ENCODE results near the gene GPRC5C.

Gene GPRC5C

DNA sequence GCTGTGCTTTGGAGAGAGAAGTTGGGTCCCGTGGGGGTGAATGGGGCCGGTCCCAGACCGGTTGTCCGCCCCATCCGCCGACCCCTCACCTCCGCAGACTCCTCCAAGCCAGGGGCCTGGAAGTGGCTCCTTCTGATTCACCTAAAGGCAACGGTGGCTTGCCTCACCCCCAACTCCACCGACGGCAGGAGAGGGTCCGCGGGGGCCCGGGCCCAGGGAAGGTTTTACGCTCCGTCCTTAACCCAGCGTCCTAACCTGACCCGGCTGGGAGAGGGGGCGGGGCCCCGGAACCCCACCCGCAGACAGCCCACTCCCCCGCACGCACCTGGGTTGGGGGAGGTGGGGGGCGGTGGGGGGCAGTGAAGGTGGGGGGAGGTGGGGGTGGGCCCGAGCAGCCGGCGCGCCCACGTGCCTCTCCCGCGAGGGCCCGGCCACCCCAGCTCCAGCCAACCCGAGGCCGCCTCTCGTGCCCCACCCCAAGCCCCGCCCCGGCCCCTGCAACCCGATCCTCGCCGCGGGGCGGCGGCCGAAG is 21.8 kb downstream of the GPRC5C start:
- DNase-seq: peak; percentile 73 to 88

DNA sequence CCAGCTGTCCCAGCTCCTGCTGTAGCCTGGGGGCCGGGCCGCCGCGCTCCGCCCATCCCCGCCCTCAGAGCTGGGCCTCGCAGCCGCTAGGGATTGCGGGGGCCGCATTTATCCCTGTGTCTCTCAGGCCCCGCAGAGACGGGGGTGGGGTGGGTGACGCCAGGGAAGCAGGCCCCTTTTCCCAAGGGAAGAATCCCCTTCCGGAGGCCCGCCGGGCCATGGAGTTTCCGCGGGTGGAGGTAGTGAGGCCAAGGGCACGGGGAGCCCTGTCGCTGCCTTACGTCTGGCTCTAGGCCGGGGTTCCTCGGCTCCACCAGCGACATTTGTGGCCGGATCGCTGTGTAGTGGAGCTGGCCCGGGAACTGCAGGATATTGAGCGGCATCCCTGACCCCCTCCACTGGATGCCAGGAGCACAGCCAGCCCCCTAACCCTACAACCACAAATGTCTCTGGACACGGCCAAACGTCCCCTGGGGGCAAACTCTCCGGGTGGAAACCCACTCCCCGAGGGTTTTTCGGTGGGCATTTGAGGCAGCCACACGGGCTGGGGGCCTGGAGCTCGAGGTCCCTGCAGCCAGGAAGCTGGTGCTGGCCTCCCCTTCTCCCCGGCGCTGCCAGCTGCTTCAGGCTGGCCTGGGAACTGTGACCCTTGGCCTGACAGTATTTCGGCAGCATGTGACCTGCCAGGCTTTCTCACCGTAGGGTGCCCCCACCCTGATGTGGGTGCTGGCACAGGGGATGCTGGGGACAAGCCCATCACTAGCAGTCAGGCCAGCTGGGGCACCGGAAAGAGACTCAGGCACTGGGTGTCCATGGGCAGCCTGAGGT is 22.5 kb downstream of the GPRC5C start:
- DNase-seq: no peak

DNA sequence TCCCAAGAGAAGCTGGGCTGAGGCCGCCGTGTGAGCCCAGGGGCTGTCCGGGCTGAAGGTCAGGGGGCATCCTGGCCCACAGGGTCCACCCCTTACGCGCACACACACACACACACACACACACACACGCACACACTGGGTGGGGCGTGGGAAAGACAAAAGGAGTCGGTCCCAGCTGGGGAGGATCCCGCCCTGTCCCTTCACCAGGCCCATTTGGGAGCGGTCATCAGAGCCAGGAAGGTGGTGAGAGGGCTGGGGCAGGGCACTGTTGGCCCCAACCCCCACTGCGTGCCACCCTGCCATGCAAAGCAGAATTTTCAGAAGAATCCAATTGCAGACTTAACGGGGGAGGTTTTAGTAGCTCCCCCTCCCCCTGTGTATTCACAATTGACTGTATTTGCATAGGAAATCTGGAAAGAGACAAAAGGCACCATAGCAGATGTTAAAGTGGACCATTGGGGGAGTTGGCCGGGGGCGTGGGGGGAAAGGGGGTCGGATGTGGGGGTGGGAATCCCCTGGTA is 23.2 kb downstream of the GPRC5C start:
- DNase-seq: no peak

DNA sequence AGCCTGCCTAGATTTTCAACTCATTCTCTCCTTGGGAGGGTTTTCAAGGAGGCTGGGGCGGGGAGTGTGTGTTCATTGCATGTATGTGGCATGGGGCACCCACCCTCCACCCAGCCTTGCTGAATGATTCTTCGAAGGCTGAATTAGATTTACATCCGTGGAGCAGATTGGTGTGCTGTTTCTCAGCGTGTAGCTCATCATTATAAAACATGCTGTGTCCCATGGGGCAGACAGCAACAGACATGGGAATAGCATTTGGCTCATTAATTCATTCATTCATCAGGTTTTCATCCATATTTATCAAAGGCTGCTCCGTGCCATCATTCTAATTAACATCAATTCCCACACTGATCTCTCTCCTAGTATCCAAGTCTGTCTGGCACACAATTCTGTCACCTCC is 23.9 kb downstream of the GPRC5C start:
- DNase-seq: no peak

DNA sequence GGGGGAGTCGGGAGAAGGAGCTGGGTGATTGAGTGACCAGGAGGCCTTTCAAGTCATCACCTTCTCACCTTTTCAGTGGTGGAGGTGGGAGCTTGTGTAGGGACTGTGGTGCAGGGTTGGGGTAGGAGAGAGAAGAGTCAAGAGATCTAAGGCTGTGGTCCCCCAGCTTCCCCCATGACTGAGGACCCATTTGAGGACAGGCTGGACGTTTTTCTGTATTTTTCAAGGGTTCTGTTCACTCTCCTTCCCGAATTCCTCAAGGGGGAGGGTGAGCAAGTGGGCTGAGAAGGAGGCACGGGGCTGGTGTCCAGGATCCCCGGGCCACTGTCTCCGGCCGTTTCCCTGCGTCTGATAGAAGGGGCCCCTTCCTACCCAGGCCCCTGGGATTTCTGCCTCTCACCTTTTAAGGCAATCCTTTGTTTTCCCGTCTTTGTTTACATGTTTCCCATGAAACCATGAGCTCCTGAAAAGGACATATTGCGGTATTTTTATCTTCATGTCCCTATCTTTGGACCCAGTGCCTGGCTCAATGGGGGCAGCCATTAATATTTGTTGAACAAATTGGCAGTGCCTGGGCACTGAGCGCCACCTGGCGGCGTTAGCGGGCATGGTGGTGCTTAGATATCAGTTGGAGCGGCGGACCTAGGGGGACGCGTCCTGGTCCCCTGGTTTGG is 25.4 kb downstream of the GPRC5C start:
- peak in 1 of 2 experiments; percentile 76 for DNase-seq

DNA sequence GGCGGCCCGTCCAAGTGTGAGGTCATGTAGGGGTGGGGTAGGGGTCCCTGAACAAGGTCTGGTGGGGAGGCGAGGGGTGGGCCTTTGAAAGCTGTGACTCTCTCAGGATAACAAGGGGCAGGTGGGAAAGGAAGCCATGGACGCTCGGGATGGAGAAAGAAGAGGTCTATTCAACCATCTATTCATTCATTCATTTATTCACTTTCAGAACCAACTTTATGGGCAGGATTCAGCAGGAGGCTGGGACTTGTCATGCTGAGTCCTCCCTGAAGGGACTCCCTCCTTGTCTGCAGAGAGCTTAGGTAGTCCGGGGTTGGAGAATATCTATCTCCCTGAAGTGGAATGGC is 25.9 kb downstream of the GPRC5C start:
- no peak for DNase-seq

DNA sequence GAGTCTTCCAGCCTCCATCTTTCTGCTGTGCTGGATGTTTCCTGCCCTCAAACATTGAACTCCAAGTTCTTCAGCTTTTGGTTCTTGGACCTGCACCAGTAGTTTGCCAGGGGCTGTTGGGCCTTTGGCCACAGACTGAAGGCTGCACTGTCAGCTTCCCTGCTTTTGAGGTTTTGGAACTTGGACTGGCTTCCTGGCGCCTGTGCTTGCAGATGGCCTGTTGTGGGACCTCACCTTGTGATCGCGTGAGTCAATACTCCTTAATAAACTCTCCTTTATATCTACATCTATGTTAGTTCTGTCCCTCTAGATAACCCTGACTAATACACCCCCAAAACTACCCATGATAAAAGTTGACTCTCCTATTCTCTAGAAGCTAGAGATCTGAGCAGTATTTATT is 26.9 kb downstream of the GPRC5C start:
- no peak for DNase-seq

DNA sequence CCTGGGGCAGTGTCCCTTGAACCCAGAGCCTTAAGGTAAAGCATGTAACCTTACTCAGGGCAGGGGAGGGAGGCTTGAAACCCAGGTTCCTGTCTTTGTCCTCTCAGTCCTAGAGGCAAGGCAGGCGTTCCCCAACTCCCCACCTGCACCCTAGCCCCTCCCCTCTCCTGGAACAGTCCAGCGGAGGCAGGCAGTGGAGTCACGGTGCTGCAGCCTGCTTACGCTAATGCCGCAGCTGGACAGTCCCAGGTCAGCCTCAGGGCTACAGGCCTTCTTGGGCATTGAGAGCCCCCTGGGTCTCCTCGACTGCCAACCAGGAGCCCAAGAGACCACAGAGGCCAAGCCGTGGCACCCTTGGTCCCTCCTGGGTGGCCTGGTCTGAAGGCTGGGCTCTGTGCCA is 27.7 kb downstream of the GPRC5C start:
- DNase-seq: no peak

DNA sequence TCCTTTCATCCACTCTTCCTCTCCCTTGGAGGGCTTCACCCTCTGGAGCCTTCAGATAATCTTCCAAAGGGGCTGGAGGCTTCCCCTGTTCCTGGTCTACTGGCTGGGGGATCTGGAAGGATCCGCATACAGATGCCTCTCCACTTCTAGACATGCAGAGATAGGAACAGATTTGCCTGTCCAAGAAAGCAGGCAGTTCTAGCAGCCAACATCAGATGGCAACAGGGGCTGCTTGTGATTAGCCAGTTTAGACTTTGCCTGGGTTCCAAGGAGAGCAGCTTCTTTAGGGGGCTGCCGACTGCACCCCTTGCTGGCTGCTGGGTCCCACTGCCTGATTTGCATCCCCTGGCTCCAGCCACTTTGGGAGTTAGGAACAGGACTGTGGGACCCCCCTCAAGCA is 28.4 kb downstream of the GPRC5C start:
- DNase-seq: no peak

DNA sequence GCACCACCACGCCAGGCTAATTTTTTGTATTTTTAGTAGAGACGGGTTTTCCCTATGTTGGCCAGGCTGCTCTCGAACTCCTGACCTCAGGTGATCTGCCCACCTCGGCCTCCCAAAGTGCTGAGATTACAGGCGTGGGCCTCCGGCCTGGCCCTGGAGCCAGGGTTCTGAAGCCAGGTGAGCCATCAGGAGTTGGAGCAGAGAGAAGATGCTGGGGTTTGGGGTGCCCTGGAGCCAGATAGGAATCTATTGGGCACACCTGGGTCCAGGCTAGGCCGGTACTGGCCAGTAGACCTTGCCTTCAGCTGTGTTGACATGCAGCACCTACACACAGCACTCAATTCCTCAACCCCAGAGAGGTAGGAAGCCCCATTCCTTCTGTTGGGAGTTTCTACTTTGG is 29.1 kb downstream of the GPRC5C start:
- DNase-seq: no peak

DNA sequence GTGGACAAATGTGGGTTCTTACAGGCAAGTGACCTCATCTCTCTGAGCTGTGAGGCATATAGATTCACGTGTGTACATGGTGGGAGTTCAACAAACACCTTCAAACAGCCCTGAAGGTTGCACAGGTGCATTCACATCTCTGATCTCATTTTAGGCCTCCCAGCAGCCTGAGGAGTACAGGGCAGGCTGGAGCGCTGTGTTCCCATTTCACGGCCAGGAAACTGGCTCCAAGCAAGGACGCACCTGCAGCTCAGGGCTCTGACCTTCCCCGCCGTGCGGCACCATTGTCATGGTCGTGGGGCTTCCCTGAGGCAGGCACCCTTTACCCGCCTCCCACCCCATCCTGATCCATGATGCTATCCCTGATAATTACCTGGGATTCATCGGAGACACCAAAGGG is 29.7 kb downstream of the GPRC5C start:
- no peak for DNase-seq

DNA sequence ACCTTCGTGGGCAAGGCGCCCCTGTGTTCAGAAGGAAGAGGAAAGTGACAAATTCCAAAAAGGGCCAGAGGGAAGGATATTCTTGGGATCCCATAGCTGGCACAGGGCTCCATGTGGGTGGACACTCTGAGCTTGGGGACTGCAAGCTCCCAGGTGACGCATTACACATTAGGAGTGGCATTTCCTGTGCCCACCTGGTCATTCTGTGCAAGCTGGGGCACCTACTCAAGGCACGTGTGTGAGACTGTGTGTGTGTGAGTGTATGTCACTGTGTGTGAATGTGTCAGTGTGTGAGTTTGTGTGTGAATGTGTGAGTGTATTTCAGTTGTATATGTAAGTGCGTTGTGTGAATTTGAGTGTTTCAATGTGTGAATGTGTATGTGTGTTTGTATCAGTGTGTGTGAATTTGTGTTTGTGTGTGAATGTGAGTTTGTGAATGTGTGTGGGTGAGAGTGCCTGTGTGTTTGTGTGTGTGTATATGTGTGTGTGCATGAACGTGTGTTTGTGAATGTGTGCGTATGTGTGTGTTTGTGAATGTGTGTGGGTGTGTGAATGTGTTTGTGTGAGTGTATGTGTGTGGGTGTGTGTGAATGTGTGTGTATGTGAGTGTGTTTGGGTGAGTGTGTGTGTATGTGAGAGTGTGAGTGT is 33.0 kb downstream of the GPRC5C start:
- no peak for DNase-seq

DNA sequence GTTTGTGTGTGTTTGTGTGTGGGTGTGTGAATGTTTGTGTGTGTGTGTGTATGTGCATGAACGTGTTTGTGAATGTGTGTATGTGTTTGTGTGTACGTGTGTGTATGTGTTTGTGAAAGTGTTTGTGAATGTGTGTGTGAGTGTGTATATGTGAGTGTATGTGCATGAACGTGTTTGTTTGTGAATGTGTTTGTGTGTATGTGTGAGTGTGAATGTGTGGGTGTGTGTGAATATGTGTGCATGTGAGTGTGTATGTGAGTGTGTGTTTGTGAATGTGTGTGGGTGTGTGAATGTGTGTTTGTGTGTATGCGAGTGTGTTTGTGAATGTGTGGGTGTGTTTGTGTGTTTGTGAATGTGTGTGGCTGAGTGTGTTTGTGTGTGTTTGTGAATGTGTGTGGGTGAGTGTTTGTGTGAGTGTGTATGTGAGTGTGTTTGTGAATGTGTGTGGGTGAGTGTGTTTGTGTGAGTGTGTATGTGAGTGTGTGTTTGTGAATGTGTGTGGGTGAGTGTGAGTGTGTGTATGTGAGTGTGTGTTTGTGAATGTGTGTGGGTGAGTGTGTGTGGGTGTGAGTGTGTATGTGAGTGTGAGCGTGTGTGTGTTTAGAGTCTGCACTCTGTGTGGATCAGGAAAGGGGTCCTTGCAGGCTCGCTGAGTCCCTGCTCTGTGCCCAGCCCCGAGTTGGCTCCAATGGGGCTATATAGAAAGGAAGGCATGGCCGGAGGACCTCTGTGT is 33.7 kb downstream of the GPRC5C start:
- no peak for DNase-seq

DNA sequence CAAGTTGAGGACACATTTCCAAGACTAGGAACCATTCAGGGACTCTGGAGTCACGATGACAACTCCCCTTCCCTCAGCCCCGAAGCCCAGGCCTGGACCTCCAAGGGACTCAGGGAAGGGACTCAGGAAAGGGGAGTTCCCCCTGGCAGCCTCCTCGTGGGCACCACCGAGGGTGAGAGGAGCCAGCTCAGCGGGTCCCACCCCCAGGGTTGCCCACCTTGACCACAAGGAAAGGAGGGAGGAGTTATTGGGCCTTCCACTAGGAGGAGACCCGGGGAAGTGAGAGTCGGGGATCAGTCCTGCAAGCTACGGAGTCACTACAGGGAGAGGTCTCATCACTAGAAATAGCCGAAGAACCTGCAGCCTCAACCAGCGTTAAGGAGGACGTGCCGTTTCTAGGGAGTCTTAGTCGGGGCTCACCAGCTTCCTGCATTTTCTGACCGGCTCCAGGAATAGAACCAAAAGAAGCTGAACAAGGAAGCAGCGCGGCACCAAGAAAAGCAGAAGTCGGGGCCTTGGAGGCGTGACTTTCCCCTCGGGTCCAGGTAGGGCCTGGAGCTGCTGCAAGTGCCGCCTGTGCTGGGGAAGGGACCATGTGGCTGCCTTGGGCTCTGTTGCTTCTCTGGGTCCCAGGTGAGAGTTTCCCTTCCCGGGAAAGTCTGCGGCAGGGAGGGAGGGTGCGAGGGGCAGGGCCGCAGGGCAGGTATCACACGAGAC is 34.4 kb downstream of the GPRC5C start, which contains the start of gene CD300A:
CD300A (plus strand) TSS at position 524 of the 717 bp plus-strand sequence; CDS start at position 594, 70 bp downstream.
- no peak for DNase-seq

DNA sequence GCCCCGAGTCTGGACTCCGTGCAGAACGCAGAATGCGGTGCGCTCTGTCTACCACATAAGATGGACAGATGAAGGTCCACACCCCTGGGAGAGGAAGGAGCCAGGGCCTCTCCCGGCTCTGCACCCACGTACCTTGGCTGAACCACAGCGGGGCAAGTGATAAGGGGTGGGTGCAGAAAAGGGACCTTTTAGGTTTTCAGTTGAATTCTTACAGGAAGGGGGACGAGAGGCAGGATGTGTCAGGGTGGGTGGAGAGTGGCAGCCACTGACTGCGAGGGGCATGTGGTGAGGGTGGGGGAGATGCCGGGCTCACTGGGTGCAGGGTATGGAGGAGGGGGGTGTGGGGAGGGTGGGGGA is 34.9 kb downstream of the GPRC5C start:
- DNase-seq: no peak

DNA sequence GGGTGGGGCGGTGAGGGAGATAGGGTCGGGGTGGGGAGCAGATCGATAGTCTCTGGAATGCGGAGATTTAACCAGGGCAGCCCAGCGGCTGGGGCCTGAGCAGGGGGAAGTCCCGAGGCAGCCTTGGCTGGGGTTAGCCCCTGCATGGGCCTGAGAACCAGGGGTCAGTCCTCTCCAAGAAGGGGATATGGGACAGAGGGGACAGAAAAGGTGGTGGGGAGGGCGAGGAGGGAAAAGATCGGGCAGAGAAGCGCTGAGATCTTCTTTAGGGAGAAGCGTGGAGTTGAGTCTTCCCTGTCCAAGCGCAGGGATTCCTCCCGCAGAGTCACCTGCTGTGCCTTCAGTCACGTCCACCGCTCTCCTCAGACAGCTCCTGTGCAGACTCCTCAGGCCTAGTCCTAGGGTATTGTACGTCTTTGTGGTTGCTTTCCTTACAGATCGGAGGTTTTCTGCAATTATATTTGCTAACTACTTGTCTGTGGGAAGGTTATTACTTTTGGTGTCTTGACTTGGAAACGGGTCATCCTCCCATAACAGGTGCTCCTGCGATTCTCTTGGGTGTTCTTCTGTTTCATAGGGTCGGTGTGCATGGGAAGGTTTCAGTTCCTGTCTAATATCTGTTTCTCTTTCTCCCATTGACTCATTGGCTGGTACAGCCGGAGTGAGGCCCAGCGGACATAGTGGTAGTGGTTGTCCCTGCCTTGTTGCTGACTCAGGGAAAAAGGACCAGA is 35.5 kb downstream of the GPRC5C start:
- no peak for DNase-seq

DNA sequence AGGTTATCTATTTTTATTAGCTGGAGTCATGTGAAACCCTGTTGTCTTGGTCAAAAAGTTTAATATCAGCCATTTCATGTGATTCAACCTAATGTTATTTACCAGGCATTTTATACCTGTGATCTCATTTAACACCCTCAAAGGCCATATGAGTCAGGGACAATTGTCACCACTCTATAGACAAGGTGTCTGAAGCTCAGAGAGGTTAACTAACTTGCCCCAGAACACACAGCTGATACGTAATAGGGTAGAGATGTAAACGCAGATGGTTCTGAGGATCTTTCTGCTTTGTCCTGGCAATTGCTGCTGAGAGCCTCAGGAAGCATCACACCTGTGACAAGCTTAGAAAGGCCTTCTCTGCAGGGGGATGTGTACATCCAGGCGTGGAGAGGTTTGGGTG is 39.5 kb downstream of the GPRC5C start:
- no peak for DNase-seq

DNA sequence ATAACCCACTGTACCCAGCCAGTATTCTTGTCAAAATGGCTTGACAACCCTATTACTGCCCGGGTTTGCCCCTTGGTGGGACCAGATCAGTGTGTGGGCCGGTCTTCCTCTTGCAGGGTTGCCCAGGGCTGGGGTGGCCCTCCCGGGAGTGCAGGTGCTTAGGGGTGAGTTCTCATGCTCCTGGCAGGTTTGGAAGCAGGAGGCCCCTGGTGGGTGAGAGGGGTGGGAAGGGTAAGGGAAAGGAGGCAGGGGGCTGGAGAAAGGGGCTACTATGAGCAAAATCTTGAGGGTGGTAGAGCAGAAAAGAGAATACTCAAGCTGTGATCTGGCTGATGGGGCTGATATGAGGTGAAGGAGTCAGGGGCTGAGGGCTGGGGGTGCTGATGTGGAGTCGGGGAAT is 41.0 kb downstream of the GPRC5C start:
- DNase-seq: no peak

DNA sequence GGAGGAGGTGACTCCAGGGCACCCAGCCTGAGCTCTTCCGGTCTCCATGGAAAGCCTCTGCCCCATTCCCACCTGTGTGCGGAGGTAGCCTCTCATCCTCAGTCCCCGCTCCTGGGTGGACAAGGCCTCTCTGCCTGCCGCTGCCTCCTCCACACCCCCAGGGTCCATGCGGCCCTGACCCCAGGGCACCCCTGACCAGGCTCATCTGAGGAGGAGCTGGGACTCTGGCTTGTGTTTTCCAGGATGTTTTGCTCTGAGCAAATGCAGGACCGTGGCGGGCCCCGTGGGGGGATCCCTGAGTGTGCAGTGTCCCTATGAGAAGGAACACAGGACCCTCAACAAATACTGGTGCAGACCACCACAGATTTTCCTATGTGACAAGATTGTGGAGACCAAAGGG is 41.4 kb downstream of the GPRC5C start:
- DNase-seq: no peak

DNA sequence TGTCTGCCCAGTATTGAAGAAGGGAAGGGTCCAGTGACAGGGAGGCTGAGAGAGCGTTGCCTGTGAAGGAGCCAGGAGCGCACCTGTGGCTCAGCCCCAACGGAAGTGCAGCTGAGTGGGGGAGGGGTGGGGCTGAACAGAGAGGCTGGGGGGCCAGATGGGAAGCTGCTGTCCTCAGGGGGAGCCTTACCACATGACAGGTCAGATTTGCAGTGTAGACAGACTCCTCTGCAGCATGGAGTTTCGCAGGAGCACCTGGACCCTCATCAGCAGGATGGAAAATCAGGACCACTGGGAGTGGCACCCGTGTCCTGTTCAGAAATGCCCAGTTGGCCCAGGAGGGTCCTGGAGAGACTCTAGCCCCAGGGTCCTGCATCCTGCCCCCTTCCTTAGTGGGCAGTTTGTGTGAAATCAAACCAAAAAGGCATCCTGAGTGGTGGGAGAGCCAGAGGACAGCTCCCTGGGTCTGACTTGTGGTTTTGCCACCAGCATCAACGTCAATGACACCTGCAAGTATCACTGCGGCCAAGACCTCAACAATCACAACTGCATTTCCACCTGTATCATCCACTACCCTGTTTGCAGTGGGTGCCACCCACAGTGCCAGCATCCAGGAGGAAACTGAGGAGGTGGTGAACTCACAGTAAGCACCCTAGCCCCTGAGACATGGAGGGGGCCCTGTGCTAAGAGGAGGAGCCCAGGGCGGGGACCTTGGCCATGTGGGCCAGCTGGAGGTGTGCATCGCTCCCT is 42.3 kb downstream of the GPRC5C start:
- no peak for DNase-seq

DNA sequence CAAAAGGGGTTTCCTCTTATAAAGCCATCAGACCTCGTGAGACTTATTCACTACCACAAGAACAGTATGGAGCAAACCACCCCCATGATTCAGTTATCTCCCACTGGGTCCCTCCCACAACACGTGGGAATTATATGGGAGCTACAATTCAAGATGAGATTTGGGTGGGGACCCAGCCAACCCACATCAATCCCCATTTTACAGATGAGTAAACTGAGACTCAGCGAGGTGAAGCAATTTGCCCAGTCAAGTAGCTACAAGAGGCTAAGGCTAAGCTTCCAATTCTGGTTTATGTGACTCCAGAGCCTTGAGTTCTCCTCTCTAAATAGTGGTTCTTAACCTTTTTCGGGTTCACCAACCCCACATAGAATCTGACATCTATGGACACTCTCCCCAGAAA is 43.3 kb downstream of the GPRC5C start:
- no peak for DNase-seq

All from NCI-H1930 (cell line).